ENCODE results near the gene SRGAP2B. TPM values are rescaled to one million over a fixed set of nuclear protein-coding genes. Genes with fewer than 3 reads are reported as not detected.
"Not testable (repeated sequence)": the region's sequence is repeated elsewhere in the genome, so short reads cannot be mapped to it uniquely, and the experiment has no call there.

Gene SRGAP2B
- total RNA-seq, 2 donors from 2014 or later: 7.5 to 9.6 TPM

GRCh38 chr1:144930085-144930777, 164.9 kb downstream of the SRGAP2B start:
- H3K9me3 ChIP-seq; H3K36me3 ChIP-seq (replicated peaks in 1 of 2; ENCODE audit: insufficient read depth in 1 of 2, low read depth in 2 of 2); H3K4me1 ChIP-seq; H3K27me3 ChIP-seq; ATAC-seq; DNase-seq; H3K4me3 ChIP-seq; H3K27ac ChIP-seq; intact Hi-C loops (cut with DNase I): not testable (repeated sequence)
- 96 to 100% methylated on average over 2 to 4 of the region's 6 CpGs for whole genome bisulfite sequencing, 2 donors

- H3K4me3 ChIP-seq, ATAC-seq: not testable (repeated sequence)
Measured at GRCh38 chr1:144927292-144927691, 167.8 kb downstream of the SRGAP2B start.

GRCh38 chr1:144923640-144924039, 171.5 kb downstream of the SRGAP2B start:
- H3K36me3 ChIP-seq (replicated peaks in 1 of 2; ENCODE audit: insufficient read depth in 1 of 2, low read depth in 2 of 2); H3K4me3 ChIP-seq; H3K9me3 ChIP-seq; DNase-seq; H3K4me1 ChIP-seq; intact Hi-C loops (cut with DNase I); ATAC-seq; H3K27ac ChIP-seq; H3K27me3 ChIP-seq: not testable (repeated sequence)
- WGBS, 2 donors: no CpG with 5 or more reads among the region's 5 CpGs

More at GRCh38 chr1:144927292-144927691, 167.8 kb downstream of the SRGAP2B start:
- H3K27ac ChIP-seq; H3K27me3 ChIP-seq; H3K9me3 ChIP-seq; H3K4me1 ChIP-seq; H3K36me3 ChIP-seq (replicated peaks in 1 of 2; ENCODE audit: insufficient read depth in 1 of 2, low read depth in 2 of 2); intact Hi-C loops (cut with DNase I); DNase-seq: not testable (repeated sequence)
- 57% methylated on average over 1 of the region's 1 CpG; no CpG with 5 or more reads in 1 of the 2 donors for WGBS, 2 donors

GRCh38 chr1:144922785-144923184, 172.3 kb downstream of the SRGAP2B start:
- WGBS, 2 donors: 88% methylated on average over 1 of the region's 4 CpGs; no CpG with 5 or more reads in 1 of the 2 donors
- H3K9me3 ChIP-seq; intact Hi-C loops (cut with DNase I); H3K36me3 ChIP-seq (replicated peaks in 1 of 2; ENCODE audit: insufficient read depth in 1 of 2, low read depth in 2 of 2); H3K4me3 ChIP-seq; H3K27me3 ChIP-seq; H3K27ac ChIP-seq; ATAC-seq; DNase-seq; H3K4me1 ChIP-seq: not testable (repeated sequence)

GRCh38 chr1:144919106-144919505, 176.0 kb downstream of the SRGAP2B start:
- ATAC-seq: not testable (repeated sequence)

GRCh38 chr1:144918027-144918603, 177.0 kb downstream of the SRGAP2B start:
- H3K36me3 ChIP-seq (replicated peaks in 1 of 2; ENCODE audit: insufficient read depth in 1 of 2, low read depth in 2 of 2); H3K27ac ChIP-seq; H3K9me3 ChIP-seq; ATAC-seq; intact Hi-C loops (cut with DNase I); H3K4me1 ChIP-seq; H3K27me3 ChIP-seq; H3K4me3 ChIP-seq; DNase-seq: not testable (repeated sequence)
- WGBS, 2 donors: 67% methylated on average over 1 of the region's 3 CpGs; no CpG with 5 or more reads in 1 of the 2 donors

More at GRCh38 chr1:144919106-144919505, 176.0 kb downstream of the SRGAP2B start:
- H3K4me1 ChIP-seq; H3K9me3 ChIP-seq; H3K27me3 ChIP-seq; H3K4me3 ChIP-seq; intact Hi-C loops (cut with DNase I); H3K36me3 ChIP-seq (replicated peaks in 1 of 2; ENCODE audit: insufficient read depth in 1 of 2, low read depth in 2 of 2); H3K27ac ChIP-seq; DNase-seq: not testable (repeated sequence)

- DNase-seq; H3K4me3 ChIP-seq; H3K36me3 ChIP-seq (replicated peaks in 1 of 2; ENCODE audit: insufficient read depth in 1 of 2, low read depth in 2 of 2); ATAC-seq; H3K27ac ChIP-seq; H3K27me3 ChIP-seq; H3K4me1 ChIP-seq; intact Hi-C loops (cut with DNase I); H3K9me3 ChIP-seq: not testable (repeated sequence)
- WGBS, 2 donors: no CpG with 5 or more reads among the region's 8 CpGs
Measured at GRCh38 chr1:144917154-144918026, 177.7 kb downstream of the SRGAP2B start.

GRCh38 chr1:144913977-144914734, 181.0 kb downstream of the SRGAP2B start:
- ATAC-seq; H3K9me3 ChIP-seq; H3K4me3 ChIP-seq; intact Hi-C loops (cut with DNase I); H3K4me1 ChIP-seq; H3K27me3 ChIP-seq; DNase-seq; H3K27ac ChIP-seq; H3K36me3 ChIP-seq (replicated peaks in 1 of 2; ENCODE audit: insufficient read depth in 1 of 2, low read depth in 2 of 2): not testable (repeated sequence)
- 83% methylated on average over 1 of the region's 12 CpGs; no CpG with 5 or more reads in 1 of the 2 donors for WGBS, 2 donors

- ATAC-seq; intact Hi-C loops (cut with DNase I); H3K36me3 ChIP-seq (replicated peaks in 1 of 2; ENCODE audit: insufficient read depth in 1 of 2, low read depth in 2 of 2); H3K27me3 ChIP-seq; H3K9me3 ChIP-seq; H3K4me3 ChIP-seq; H3K4me1 ChIP-seq; DNase-seq; H3K27ac ChIP-seq: not testable (repeated sequence)
- WGBS, 2 donors: no CpG with 5 or more reads among the region's 3 CpGs
Measured at GRCh38 chr1:144913458-144913857, 181.7 kb downstream of the SRGAP2B start.

- H3K4me3 ChIP-seq; H3K9me3 ChIP-seq; H3K4me1 ChIP-seq; H3K27ac ChIP-seq; H3K27me3 ChIP-seq; H3K36me3 ChIP-seq (replicated peaks in 1 of 2; ENCODE audit: insufficient read depth in 1 of 2, low read depth in 2 of 2); ATAC-seq; DNase-seq; intact Hi-C loops (cut with DNase I): not testable (repeated sequence)
- no CpG with 5 or more reads among the region's 5 CpGs for WGBS, 2 donors
Measured at GRCh38 chr1:144910729-144911128, 184.4 kb downstream of the SRGAP2B start.

GRCh38 chr1:144900841-144901240, 194.3 kb downstream of the SRGAP2B start:
- H3K27me3 ChIP-seq; H3K27ac ChIP-seq; DNase-seq; ATAC-seq; intact Hi-C loops (cut with DNase I); H3K9me3 ChIP-seq; H3K36me3 ChIP-seq (replicated peaks in 1 of 2; ENCODE audit: insufficient read depth in 1 of 2, low read depth in 2 of 2); H3K4me1 ChIP-seq; H3K4me3 ChIP-seq: not testable (repeated sequence)
- WGBS, 2 donors: no CpG with 5 or more reads among the region's 6 CpGs

Data from body of pancreas (tissue), 4 donors.